Measurements from ENCODE around the gene DACT1.

Gene DACT1

GRCh38 chr14:58636129-58636528 is 1.6 kb upstream of the DACT1 start:
- DNase-seq, result no peak

DNA sequence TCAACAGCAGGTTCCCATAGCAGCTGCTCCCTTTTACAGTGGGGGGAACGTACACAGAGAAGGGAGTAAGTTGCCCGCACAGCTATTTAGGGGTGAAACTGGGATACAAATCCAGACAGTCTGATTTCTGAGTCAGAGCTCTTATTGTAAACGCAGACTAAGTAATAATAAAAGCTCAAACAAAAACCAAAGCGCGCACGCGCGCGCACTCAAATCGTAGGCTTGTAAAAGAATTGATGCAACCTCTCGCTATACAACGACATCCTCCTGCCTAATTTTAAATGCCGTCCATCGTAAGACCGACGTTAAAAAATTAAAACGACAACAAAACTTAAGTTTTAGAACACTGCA is 747 bp upstream of the DACT1 start:
- peak; percentile 40 for DNase-seq

- DNase-seq, result peak; percentile 41
Measured at GRCh38 chr14:58638231-58639197, 752 bp downstream of the DACT1 start.

- no peak for DNase-seq
Measured at GRCh38 chr14:58639198-58639565, 1.4 kb downstream of the DACT1 start.

- DNase-seq, result no peak
Measured at GRCh38 chr14:58639842-58640484, 2.2 kb downstream of the DACT1 start.

DNA sequence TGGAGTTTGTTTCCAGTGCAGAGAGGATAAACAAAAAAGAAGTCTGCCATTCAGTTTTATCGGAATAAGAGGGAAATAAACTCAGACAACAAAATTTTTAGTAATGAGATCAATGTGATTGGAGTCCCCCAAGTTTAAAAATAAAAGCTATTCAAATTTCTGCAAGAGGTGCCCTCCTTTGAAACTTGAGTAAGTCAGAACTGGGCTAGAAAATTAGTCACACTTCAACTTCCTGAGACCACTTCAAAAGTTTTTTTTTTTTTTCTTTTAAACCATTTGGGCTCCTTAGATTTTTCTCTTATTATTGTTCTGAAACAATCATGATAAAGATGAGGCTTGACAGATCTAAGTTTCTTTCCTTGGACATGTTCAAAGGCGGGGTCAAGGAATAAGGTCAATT is 3.2 kb downstream of the DACT1 start:
- DNase-seq, result no peak

- no peak for DNase-seq
Measured at GRCh38 chr14:58641509-58641908, 3.7 kb downstream of the DACT1 start.

DNA sequence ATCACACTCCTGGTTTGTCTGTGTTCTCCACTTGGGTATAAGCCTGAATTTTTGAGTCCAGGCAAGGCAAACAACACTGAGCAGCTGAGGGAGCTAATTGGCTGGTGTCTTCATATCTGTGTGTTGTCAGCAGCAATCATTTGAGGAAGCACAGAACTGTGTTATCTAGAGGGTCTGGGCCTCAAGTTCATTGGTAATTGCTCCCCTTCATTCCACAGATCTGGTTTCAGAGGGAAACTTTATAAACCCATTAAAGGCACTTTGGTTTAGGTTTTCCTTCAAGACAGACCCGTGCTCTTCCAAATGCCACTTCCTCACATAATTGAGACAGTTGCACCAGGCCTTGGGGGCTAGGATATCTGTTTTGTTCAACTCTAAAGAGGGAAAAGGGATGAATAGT is 5.6 kb downstream of the DACT1 start:
- DNase-seq, result no peak

- no peak for DNase-seq
Measured at GRCh38 chr14:58645641-58646040, 7.9 kb downstream of the DACT1 start.

DNA sequence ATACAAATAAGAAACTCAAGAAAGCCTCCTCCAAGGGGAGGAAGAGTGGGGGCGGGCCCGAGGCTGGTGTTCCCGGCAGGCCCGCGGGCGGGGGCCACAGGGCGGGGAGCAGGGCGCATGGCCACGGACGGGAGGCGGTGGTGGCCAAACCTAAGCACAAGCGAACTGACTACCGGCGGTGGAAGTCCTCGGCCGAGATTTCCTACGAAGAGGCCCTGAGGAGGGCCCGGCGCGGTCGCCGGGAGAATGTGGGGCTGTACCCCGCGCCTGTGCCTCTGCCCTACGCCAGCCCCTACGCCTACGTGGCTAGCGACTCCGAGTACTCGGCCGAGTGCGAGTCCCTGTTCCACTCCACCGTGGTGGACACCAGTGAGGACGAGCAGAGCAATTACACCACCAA is 8.7 kb downstream of the DACT1 start:
- no peak for DNase-seq

DNA sequence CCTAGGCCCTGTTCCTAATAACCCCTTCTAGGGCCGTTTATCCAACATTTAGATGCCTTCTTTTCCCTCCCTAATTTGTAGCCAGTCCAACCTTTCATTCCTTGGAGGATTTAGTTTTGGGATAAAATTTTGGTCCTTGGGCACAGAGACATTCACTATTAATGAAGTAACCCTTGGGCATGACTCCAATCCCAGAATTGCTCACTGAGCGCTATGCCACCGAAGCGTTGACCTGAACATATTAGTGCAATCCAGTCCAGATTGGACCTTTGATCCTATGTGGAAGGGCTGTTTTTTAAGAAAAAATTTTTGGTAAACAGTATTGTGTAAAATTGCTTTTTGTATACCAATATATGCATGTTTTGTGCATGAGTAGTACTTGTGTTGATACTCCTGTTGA is 10.0 kb downstream of the DACT1 start:
- DNase-seq, result no peak

- no peak for DNase-seq
Measured at GRCh38 chr14:58650857-58651256, 13.1 kb downstream of the DACT1 start.

DNA sequence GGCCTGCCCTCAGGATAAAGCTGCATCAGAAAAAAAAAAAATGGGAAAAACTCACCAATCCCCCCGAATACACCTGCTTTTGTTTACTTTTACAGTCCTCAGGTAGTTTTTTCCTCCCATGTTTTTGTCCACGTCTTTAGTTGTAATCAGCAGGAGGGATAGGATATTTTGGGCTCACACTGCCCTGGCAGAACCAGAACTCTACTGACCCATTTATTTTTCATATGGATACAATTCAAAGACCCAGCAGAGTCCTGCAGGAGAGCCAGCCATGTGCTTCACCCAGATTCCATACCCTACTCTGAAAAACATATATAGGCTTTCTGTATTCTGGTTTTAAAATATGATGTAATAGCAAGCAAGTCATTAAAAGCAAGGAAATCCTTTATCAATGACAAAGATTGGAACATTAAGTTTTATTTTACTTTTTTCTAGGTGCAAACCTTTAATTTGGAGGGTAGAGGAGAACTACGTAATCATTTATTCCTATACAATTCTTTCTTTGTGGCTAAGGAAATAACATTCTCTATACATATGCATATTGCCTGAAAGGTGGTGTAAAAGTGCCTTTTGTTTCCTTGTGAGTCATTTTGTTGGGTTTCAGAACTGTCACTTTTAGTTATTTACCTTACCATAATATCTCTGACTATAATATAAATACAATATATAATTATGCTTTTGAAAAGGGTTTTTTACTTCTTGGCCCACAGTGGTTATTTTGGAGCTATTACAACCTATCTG is 19.1 kb downstream of the DACT1 start:
- no peak for DNase-seq

DNA sequence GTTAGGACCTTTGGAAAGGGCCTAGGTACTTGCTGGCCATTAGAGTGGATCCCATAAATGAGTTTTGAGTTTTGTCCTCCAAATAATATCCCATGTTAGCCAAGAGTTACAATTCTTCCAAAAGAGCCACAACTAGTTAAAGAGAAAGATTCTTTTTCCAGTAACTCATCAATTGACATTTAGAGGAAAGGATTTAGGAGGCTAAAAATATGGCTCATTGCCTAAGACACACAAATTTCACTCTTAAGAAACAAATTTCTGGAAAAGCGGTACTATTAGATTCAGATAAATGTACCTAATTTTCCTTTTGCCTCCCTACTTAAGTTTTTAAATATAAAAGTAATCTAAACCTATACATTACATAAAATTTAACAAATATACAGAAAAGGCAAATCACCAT is 21.3 kb downstream of the DACT1 start:
- no peak for DNase-seq

DNA sequence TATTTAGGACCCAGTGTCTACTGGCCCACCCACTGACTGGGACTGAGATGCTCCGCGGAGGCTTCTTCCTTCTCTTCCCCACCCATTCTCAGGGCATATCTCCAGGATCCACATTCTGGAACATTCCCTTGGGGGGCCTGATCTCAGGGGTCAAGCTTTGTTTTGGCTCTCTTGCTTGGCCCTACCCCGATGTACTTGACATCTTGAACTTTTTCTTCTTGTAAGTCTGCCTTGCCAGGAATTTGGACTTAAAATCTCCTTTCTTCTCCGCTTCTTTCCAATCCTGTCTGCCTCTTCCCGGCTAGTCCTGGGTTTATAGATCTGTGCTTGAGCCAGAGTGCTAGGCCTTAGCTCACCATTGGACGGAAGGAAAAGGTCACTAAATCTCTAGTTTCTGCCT is 22.1 kb downstream of the DACT1 start:
- DNase-seq, result no peak

DNA sequence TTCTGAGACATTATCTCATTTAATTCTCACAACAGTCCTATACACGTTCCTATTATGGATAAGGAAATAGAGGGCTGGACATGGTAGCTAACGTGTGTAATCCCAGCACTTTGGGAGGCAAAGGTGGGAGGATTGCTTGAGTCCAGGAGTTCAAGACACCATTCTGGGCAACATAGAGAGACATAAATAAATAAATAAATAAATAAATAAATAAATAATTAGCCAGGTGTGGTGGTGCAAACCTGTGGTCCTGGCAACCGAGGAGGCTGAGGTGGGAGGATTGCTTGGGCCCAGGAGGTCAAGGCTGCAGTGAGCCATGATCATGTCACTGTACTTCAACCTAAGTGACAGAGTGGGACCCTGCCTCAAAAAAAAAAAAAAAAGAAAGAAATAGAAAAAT is 22.6 kb downstream of the DACT1 start:
- DNase-seq, result no peak

DNA sequence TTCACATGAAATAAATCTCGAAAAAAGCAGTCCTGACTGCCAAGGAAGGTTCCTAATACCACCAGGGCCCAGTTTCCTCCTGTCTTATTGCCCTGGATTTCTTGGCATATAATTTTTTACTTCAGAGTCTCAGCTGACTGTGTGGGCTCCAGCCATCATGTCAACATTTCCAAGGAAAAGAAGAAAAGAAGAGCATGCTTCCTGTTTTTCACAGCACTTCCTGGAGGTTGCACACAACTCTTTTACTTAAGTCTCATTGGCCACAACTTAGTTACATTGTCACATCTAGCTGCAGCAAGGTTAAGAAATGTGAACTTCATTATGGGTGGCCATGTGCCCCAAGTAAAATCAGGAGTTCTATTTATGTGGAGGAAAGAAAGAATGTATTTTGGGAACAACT is 24.3 kb downstream of the DACT1 start:
- DNase-seq, result no peak

GRCh38 chr14:58662759-58663158 is 25.0 kb downstream of the DACT1 start:
- no peak for DNase-seq

- no peak for DNase-seq
Measured at GRCh38 chr14:58663494-58664111, 25.8 kb downstream of the DACT1 start.

- DNase-seq, result no peak
Measured at GRCh38 chr14:58665773-58666500, 28.2 kb downstream of the DACT1 start.

DNA sequence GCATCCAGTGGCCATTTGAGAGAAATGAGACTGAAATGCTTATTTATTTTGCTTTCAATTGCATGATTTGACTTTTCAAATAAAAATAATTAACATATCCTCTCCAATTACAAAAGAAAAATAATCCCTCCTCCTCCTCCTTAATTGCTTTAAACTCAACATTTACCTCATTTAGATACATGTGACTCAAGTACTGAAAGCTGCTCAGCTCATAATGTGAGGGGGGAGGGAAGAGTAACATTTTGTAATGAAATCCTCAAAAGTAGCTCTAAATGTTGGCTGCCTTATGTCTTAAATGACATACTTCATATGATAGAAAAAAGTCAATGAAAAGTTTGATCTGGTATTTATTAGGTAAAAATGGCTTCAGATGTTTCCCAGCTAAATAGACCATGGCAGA is 29.0 kb downstream of the DACT1 start:
- no peak for DNase-seq

DNA sequence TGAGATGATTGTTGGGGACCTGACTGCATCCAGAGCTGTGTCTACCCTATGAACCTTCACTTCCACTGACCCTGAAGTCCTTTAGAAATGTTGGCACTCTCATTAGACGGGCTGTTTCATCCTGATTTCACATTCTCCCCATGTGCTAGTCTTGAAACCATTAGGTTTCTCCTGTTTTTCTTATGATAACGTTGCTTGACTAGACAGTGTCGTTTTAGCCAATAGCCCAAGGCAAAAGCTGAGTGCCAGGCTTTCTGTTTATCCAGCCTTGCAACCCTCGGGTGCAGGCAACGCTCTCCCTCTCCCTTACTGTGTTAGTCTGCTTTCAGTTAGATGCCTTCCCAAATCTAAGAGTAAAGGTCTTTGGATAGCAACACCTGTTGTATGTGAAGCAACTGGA is 30.1 kb downstream of the DACT1 start:
- no peak for DNase-seq

All from activated T-cell treated with anti-CD3 and anti-CD28 coated beads, Interleukin-2, amount 50 U/mL, for 1 hour (primary cell).